Measurements from ENCODE around the gene LHX4. TPM values are rescaled to one million over a fixed set of nuclear protein-coding genes. Genes with fewer than 3 reads are reported as not detected.

LHX4 gene
- total and polyA plus RNA-seq, 2 of the 4 experiments (the other 2 are of a cell fraction): 0.05 to 0.18 TPM

GRCh38 chr1:180221462-180221861 lies 8.6 kb upstream of the LHX4 start:
- peaks cover 59% of the 10 kb centered on the region for H3K27me3 ChIP-seq (ENCODE audit: control insufficient read depth, insufficient read depth, low read length)
- 72% methylated on average over 2 of the region's 6 CpGs; no CpG with 5 or more reads in 1 of the 2 experiments for WGBS, 2 experiments (ENCODE audit: extremely low coverage in 2 of 2, insufficient read length in 1 of 2)
- H2AK9ac ChIP-seq (replicated peaks; ENCODE audit: low read depth, low read length, poor library complexity): no peak overlapping the region
- in situ Hi-C loops (cut with MboI; ENCODE audit: low sequenced_read_pairs): no loop called here
- H3K9me3 ChIP-seq (ENCODE audit: control insufficient read depth, insufficient read depth, low read length): no peaks in the 10 kb centered on the region
- H3K14ac ChIP-seq (replicated peaks; ENCODE audit: low read depth, low read length): no peak overlapping the region
- no peak overlapping the region for H3K4me2 ChIP-seq (ENCODE audit: low read depth, low read length)
- H2AFZ ChIP-seq (replicated peaks; ENCODE audit: low read length, poor library complexity): no peak overlapping the region
- no peaks in the 10 kb centered on the region for H3K79me1 ChIP-seq (ENCODE audit: low read depth in 1 of 2, low read length in 2 of 2)
- no peak overlapping the region for H3K23ac ChIP-seq (ENCODE audit: low read depth, low read length)
- no peak overlapping the region for H4K8ac ChIP-seq (ENCODE audit: low read depth in 2 of 2, low read length in 2 of 2)
- peak; percentile 61 for DNase-seq
- H3K27ac ChIP-seq (ENCODE audit: insufficient read depth, low read length): no peak overlapping the region
- peak; percentile 58 for ATAC-seq (ENCODE audit: low read depth)
- H3K4me1 ChIP-seq (ENCODE audit: control insufficient read depth, insufficient read depth, low read length): no peaks in the 10 kb centered on the region
- no peaks in the 10 kb centered on the region for H4K20me1 ChIP-seq (ENCODE audit: insufficient read depth, low read length)
- POLR2A ChIA-PET (ENCODE audit: unreplicated experiment): no interaction called here
- no peak overlapping the region for H3K4me3 ChIP-seq (ENCODE audit: insufficient read depth, low read depth, low read length)
- no peak overlapping the region for H4K5ac ChIP-seq (ENCODE audit: low read depth, low read length)
- H3K36me3 ChIP-seq (ENCODE audit: control insufficient read depth, insufficient read depth, low read length): no peaks in the 10 kb centered on the region
- H4K91ac ChIP-seq (ENCODE audit: insufficient read depth, low read depth, low read length): no peak overlapping the region
- no peak overlapping the region for H3K9ac ChIP-seq (ENCODE audit: low read depth, low read length)
- H3K4ac ChIP-seq (ENCODE audit: low read depth, low read length): no peak overlapping the region
- H3K56ac ChIP-seq (ENCODE audit: extremely low read depth, insufficient read depth, low read length): no peak overlapping the region
- H2BK15ac ChIP-seq (ENCODE audit: low read depth, low read length): no peak overlapping the region
- no peak overlapping the region for H3K18ac ChIP-seq (ENCODE audit: low read depth, low read length)
- dilution Hi-C loops (cut with HindIII; ENCODE audit: low sequenced_read_pairs, unreplicated experiment): no loop called here
- no peak overlapping the region for H2BK20ac ChIP-seq (ENCODE audit: low read depth, low read length)
- H2BK120ac ChIP-seq (ENCODE audit: low read depth, low read length): no peak overlapping the region
- CTCF ChIA-PET: no interaction called here
- no TSS peak for BruUV-seq (replicated peaks)
- TF ChIP-seq CTCF (conservative IDR thresholded peaks at IDR 0.05; ENCODE audit: low read depth, low read length): no peak
- no peak for TF ChIP-seq RAD21 (IDR thresholded peaks at IDR 0.05; ENCODE audit: low read length)
- TF ChIP-seq FOS (IDR thresholded peaks at IDR 0.05; ENCODE audit: low read depth, low read length): no peak
- TF ChIP-seq ELK1 (IDR thresholded peaks at IDR 0.05; ENCODE audit: borderline replicate concordance, low read depth, low read length): no peak
- TF ChIP-seq USF2 (IDR thresholded peaks at IDR 0.05; ENCODE audit: low read depth, low read length): no peak
- no peak for TF ChIP-seq POLR2A (IDR thresholded peaks at IDR 0.05; ENCODE audit: low read depth, low read length)
- no peak for TF ChIP-seq MAFK (IDR thresholded peaks at IDR 0.05; ENCODE audit: low read depth, low read length)
- no peak for TF ChIP-seq BHLHE40 (IDR thresholded peaks at IDR 0.05; ENCODE audit: low read depth, low read length)
- TF ChIP-seq CEBPB (IDR thresholded peaks at IDR 0.05; ENCODE audit: low read depth, low read length): no peak
- no peak for TF ChIP-seq MAZ (IDR thresholded peaks at IDR 0.05; ENCODE audit: borderline replicate concordance, low read depth, low read length)
- TF ChIP-seq MXI1 (IDR thresholded peaks at IDR 0.05; ENCODE audit: borderline replicate concordance, low read depth, low read length): no peak
- TF ChIP-seq RCOR1 (IDR thresholded peaks at IDR 0.05; ENCODE audit: insufficient replicate concordance, low read length): no peak
- TF ChIP-seq RFX5 (IDR thresholded peaks at IDR 0.05; ENCODE audit: low read depth, low read length): no peak
- no peak for TF ChIP-seq CHD1 (IDR thresholded peaks at IDR 0.05; ENCODE audit: low read depth, low read length)
- intact Hi-C loops (cut with micrococcal nuclease): no loop called here
- no peak overlapping the region for H2BK5ac ChIP-seq (ENCODE audit: low read depth, low read length, poor library complexity, severe bottlenecking)
- no peak overlapping the region for H2AK5ac ChIP-seq (ENCODE audit: low read depth, low read length)
- no peaks in the 10 kb centered on the region for H3K9me1 ChIP-seq (ENCODE audit: insufficient read depth, low read length)

Measured in IMR-90 (cell line).